Stimulated activated CD8-positive, alpha-beta memory T cell treated with anti-CD3 and anti-CD28 coated beads, Interleukin-2, amount 100 ng/mL, for 1 hour (primary cell): ENCODE measurements around the gene VIT.

ENCODE experiments used
- DNase-seq, 2 donors: peaks; one replicate each; pipeline ENCODE4 v3.0.0-alpha.2; 2020; ENCODE audit warnings: low read depth in 2 of 2

The VIT gene

DNA sequence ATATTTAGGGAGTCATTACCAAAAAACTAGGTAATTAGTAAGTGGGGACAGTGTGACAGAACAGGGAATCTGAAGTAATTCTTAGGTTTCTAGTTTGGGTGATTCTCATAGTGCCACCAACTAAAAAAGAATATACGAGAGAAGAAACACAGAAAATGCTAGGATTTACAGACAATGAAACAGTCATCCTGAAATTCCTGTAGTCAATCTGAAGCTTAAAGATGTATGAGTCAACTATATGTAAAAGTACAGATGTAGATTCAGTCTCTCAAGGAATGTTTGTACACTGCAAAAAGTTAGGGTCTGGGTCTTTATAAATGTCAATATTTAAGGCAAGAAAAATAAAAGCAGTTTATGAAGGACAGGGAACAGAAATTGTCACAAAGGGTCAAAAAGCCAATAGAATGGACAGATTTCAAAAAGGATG, 162.9 kb downstream of the VIT start:
- no peak for DNase-seq

DNA sequence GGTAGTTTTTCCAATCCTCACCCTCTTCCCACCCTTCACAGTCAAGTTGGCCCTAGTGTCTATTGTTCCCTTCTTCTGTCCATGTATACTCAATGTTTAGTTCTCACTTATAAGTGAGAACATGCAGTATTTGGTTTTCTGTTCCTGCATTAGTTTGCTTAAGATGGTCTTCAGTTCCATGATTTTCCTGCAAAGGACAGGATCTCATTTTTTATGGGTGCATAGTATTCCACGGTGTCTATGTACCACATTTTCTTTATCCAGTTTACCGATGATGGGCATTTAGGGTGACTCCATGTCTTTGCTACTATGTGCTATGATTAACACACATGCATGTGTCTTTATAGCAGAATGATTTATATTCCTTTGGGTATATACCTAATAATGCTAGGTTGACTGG, 165.4 kb downstream of the VIT start:
- DNase-seq = no peak
